HG03457 (cell line): ENCODE results near the gene MRC2.
"Not testable (repeated sequence)": the region's sequence is repeated elsewhere in the genome, so short reads cannot be mapped to it uniquely, and the experiment has no call there.

Experiments
- ATAC-seq: cut with Tn5 transposase; IDR thresholded peaks from one replicate; pipeline ENCODE4 v1.9.1; 2021; ENCODE audit warnings: moderate number of reproducible peaks; ENCODE audit not compliant: unreplicated experiment

Gene MRC2

DNA sequence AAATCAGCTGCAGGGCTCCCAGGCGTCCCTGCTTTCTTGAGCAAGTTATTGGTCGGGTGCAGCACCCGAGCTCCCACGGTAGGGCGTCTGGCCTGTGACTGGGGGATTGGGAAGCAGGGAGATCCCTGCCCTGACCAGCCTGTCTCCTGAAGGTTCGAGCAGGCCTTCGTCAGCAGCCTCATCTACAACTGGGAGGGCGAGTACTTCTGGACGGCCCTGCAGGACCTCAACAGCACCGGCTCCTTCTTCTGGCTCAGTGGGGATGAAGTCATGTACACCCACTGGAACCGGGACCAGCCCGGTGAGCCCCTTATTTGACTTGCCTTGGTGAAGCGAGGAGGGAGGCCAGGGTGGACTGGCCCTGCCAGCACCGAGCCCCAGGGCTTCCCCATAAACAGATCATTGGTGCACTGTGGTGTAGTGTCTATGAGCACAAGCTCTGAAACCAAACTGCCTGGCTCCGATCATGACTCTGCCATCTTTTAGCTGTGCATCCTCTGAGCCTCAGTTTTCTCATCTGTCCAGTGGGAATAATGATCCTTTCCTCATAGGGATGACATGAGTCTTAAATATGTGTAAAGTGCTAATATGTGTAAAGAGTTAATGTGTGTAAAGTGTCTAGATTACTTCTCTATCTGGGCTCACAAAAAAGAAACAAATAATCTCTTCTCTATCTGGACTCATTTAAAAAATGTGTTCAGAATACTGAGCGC, 48.9 kb downstream of the MRC2 start:
- no peak for ATAC-seq

DNA sequence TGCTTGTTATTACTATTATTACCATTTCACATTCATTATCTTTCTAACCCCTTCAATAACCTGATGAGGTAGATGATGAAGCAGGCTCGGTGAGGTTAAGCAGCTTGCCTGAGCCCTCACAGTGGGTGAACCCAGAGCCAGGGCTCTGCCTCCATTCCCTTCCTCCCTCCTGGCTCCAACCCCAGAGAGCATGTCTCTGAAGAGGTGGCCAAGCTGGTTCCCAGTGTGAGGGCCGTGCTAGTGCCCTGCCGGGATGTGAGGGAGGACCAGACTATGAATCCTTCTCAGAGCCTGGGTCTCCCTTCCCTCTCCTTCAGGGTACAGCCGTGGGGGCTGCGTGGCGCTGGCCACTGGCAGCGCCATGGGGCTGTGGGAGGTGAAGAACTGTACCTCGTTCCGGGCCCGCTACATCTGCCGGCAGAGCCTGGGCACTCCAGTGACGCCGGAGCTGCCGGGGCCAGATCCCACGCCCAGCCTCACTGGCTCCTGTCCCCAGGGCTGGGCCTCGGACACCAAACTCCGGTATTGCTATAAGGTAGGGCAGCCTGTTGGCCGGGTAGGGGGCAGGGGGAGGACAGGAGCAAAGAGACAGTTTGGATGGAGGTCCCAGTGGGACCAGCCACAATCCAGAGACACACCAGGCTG, 49.6 kb downstream of the MRC2 start:
- no peak for ATAC-seq

DNA sequence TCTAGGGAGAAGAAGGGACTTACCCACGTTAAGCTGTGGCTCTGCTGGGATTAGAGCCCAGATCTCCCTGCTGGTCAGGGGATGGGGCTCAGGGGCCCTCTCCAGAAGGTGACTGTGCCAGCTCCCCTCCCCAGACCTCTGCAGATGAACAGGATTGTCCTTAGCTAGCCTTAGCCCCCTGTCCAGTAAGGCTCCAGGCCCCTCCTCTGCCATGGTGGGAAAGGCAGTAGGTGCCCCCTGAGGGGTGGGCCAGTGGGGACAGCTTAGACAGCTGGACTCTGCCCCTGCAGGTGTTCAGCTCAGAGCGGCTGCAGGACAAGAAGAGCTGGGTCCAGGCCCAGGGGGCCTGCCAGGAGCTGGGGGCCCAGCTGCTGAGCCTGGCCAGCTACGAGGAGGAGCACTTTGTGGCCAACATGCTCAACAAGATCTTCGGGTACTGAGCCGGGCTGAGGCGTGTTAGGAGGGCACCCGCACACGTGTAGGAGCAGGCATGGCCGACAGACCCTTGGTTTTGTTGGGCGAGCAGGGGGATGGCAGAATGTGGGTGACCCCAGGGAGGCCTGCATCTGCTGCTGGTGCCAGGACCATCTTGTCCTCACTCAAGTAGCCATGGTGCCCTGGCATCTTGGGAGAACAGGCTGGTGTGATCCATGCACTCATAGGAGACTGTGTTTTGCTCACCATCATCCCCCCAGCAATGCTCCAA, 50.9 kb downstream of the MRC2 start:
- no peak for ATAC-seq

DNA sequence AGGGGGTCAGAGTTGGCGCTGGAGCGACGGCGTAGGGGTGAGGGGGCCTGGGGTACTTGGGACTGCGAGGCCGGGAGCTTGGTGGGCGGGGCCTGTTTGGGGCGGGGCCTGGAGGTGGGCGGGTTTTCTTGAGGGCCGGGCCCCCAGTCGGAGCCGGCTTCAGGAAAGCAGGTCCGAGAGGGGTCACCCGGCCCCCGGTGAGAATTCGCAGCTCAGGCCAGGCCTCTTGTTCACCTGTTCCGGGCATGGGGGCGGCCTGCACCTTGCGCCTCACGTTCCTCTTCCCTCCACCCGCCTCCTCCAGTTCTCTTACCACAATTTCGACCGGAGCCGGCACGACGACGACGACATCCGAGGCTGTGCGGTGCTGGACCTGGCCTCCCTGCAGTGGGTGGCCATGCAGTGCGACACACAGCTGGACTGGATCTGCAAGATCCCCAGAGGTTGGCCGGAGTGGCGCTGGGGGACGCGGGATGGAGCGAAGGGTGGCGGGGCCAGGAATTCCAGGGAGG, 52.5 kb downstream of the MRC2 start:
- no peak for ATAC-seq

DNA sequence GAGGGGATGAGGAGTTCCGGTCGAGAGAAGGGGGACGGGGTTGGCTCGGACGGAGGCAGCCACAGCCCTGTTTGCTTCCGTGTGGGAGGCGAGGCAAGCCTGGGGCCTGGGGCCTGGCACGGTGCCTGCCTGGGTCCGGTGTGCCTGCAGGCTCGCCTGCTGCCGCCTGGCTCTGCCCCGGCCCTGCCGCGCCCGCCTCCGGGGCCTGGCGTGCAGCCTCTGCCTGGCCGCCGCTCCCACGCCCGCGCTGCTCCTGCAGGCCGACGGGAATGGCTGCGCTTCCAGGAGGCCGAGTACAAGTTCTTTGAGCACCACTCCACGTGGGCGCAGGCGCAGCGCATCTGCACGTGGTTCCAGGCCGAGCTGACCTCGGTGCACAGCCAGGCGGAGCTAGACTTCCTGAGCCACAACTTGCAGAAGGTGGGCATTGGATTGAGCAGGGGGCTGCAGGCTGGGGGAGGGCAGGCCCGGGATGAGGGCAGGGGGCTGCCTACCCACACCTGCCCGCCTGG, 53.1 kb downstream of the MRC2 start:
- no peak for ATAC-seq

DNA sequence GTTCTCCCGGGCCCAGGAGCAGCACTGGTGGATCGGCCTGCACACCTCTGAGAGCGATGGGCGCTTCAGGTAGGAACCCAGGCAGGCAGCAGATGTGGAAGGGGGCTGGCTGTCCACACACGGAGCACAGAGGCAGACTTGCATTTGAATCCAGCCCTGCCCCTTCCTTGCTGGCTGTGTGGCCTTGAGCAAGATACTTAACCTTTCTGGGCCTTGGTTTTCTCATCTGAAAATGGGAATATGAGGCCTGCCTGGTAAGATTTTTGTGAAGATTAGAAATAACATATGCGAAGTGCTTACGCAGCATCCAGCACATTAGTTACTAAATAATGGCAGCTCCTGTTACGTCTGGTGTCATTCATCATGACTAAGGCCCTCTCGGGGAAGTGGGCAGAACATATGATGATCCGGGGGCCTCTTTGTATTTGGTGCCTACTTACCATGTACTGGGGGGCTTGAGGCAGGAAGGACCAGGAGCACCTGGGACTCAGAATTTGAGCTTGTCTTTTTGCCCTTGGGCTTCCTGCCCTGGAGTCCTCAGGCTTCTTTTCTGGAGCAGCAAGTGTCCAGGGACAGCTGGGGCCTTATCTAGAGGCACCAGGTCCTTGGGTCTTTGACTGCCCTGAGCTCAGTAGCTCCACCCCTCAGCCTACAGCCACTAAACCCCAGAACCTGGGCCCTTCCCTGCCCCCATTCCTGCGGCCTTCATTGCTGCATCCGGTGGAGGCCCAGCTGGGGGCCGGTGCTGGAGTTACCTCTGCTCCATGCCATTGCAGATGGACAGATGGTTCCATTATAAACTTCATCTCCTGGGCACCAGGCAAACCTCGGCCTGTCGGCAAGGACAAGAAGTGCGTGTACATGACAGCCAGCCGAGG, 53.8 kb downstream of the MRC2 start:
- no peak for ATAC-seq

DNA sequence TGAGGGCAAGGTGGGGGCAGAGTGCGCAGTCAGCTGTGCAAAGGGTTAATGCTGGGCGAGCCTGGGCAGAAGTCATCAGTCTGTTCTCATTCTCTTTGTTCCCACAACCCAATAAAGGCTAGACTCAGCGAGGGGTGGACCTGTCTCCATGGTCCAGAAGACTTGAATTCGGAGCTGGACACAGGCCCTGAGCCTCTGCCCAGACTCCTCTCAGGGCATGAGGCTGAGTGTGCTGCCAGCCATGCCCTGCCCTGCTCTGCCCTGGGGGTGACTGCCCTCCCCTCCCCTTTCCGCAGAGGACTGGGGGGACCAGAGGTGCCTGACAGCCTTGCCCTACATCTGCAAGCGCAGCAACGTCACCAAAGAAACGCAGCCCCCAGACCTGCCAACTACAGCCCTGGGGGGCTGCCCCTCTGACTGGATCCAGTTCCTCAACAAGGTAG, 54.5 kb downstream of the MRC2 start:
- ATAC-seq, result no peak

DNA sequence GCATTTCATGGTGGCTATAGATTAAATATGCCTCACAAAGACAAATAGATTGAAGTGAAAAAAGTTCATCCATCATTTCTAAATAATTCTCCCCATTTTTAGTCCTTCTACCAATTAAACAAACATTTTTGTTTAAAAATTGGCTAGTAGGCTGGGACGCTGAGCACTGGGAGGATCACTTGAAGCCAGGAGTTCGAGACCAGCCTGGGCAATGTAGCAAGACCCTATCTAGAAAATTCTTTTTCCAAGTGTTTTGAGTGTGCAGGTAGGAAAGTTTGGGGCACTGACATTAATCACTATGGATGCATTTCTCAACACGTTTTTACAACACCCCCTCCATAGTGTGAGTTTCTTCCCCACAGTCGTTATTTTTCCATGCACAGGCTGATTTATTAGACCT, 56.7 kb downstream of the MRC2 start:
- no peak for ATAC-seq

DNA sequence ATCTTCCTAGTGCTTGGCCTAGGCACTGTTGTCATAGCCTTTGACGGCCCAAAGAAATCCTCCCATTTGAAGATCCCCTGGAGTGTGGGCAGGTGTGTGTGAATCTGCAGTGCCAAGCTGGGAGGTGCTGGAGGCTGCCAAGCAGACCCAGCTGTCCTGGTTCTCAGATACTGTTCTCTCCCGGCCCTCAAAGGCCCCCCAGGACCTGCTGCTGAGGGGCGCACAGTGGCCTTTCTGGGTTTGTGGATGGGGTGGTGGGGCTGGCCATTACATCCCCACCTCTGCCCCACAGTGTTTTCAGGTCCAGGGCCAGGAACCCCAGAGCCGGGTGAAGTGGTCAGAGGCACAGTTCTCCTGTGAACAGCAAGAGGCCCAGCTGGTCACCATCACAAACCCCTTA, 60.5 kb downstream of the MRC2 start:
- ATAC-seq, result no peak

DNA sequence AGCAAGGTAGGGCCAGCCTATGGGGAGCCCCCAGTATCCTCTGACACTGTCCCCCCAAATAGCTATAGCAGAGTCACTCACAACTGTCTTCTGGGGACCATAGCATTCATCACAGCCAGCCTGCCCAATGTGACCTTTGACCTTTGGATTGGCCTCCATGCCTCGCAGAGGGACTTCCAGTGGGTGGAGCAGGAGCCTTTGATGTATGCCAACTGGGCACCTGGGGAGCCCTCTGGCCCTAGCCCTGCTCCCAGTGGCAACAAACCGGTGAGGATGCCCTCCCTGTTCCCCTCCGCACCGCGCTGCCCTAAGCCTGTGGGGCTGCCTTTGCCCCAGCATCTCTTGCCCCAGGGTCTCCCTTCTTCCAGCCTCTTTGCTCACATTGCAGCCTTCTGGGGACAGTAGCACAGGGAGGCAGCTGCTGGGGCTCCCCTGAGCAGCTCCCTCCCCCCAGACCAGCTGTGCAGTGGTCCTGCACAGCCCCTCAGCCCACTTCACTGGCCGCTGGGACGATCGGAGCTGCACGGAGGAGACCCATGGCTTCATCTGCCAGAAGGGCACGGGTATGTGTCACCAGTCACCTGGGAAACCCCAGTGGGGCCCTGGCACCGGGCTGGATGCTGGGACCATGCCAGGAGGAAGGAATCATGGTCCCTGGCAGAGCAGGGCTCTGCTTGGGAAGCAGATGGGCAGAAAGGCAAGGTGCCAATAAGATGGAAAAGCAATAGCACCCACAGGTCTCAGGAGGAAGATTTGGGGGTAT, 61.1 kb downstream of the MRC2 start:
- ATAC-seq, result no peak

DNA sequence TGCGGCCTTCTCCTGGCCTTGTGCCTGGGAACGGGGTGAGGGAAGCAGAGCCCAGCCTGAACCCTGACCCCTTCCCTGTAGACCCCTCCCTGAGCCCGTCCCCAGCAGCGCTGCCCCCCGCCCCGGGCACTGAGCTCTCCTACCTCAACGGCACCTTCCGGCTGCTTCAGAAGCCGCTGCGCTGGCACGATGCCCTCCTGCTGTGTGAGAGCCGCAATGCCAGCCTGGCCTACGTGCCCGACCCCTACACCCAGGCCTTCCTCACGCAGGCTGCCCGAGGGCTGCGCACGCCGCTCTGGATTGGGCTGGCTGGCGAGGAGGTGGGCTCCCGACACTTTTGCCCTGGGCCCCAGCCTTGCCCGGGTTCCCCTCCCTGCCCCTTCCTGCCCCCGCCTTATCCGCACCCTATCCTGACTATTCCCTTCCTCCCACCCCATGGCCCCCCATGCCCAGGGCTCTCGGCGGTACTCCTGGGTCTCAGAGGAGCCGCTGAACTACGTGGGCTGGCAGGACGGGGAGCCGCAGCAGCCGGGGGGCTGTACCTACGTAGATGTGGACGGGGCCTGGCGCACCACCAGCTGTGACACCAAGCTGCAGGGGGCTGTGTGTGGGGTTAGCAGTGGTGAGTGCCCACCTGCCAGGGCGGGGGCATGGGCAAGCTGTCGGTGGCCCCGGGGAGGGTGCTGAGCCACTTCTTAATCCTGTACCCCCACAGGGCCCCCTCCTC, 62.1 kb downstream of the MRC2 start:
- ATAC-seq, result no peak

DNA sequence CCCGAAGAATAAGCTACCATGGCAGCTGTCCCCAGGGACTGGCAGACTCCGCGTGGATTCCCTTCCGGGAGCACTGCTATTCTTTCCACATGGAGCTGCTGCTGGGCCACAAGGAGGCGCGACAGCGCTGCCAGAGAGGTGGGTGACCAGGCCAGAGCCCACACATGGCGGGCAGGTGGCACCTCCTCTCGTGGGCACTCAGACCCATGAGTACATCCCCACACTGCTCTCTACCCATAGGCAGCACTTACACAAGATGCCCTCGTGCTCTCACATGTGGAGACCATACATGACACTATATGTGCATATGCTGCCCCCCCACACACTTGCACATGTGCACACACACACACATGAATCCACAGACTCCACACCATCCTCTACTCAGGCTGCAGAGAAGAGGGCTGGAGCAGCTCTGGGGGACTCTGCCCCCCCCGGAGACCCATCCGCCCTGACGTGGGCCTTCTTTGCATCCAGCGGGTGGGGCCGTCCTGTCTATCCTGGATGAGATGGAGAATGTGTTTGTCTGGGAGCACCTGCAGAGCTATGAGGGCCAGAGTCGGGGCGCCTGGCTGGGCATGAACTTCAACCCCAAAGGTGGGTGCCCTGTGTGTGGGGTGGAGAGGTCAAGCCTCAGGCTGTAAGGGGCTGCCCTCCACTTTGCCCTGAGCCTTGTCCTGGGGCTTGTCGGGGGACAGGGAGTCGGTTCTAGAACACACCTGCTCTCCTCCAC, 62.9 kb downstream of the MRC2 start:
- ATAC-seq, result no peak

DNA sequence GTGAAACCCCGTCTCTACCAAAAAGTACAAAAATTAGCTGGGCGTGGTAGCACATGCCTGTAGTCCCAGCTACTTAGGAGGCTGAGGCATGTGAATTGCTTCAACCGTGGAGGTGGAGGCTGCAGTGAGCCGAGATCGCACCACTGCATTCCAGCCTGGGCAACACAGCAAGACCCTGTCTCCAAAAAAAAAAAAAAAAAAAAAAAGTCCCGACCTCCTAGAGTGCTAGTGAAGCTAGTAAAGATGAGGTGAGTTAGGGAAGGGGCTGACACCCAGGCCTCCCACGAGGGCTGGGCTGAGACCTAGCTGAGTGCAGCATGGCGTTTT, 64.1 kb downstream of the MRC2 start:
- ATAC-seq, result not testable (repeated sequence)

DNA sequence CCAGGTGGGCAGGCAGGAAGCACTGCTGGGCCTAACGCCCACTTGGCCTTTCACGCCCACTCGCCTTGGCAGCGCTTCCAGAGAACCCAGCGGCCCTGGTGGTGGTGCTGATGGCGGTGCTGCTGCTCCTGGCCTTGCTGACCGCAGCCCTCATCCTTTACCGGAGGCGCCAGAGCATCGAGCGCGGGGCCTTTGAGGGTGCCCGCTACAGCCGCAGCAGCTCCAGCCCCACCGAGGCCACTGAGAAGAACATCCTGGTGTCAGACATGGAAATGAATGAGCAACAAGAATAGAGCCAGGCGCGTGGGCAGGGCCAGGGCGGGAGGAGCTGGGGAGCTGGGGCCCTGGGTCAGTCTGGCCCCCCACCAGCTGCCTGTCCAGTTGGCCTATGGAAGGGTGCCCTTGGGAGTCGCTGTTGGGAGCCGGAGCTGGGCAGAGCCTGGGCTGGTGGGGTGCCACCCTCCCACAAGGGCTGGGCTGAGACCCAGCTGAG, 64.7 kb downstream of the MRC2 start:
- ATAC-seq, result no peak

DNA sequence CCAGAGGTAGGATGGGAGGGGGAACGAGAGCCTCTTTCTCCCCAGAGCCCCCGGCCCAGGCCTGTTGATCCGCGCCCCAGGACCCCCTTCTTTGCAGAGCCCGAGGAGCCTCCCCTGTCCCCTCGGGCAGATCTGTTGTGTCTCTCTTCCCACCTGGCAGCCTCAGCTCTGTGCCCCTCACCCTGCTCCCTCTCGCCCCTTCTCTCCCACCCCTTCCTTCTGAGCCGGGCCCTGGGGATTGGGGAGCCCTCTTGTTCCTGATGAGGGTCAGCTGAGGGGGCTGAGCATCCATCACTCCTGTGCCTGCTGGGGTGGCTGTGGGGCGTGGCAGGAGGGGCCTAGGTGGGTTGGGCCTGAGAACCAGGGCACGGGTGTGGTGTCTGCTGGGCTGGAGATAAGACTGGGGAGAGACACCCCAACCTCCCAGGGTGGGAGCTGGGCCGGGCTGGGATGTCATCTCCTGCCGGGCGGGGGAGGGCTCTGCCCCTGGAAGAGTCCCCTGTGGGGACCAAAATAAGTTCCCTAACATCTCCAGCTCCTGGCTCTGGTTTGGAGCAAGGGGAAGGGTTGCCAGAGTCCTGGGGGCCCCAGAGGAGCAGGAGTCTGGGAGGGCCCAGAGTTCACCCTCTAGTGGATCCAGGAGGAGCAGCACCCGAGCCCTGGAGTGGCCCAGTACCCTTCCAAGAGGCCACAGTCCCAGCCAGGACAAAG, 65.4 kb downstream of the MRC2 start:
- ATAC-seq, result no peak

DNA sequence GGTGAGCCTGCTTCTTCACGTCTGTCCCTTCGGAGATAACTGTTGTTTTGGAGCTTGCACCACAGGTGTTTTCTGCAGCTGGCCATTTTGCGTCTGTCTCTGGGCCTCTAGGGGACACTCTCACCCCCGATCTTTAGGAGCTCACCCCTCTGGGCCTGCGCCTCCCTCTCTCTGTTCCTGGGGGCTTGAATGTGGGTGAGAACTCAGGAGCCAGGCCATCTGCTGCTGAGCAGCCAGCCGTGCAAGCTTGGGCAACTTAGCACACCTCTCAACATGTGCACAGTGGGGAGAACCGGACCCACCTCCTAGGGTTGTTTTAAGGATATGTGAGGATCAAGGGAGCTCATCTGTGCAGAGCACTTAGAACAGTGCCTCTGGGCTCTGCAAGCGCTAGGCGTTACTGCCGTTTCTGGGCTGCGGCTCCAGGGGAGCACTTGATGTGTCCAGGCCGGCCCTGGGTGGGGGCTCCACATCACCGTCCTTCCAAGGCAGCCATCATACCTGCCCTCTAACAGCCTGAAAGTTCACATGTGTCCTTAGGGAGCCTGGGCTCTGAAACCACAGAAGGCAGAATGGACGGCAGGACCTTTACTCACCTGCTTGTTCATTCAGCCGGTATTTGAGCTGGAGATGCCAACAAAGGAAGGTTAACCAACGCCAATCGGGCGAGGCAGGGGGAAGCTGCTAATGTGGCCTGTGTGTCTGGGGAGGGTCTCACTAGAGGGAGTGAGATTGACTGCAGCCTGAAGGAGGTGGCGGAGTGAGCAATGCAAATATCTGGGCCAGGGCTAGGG, 66.3 kb downstream of the MRC2 start:
- no peak for ATAC-seq

DNA sequence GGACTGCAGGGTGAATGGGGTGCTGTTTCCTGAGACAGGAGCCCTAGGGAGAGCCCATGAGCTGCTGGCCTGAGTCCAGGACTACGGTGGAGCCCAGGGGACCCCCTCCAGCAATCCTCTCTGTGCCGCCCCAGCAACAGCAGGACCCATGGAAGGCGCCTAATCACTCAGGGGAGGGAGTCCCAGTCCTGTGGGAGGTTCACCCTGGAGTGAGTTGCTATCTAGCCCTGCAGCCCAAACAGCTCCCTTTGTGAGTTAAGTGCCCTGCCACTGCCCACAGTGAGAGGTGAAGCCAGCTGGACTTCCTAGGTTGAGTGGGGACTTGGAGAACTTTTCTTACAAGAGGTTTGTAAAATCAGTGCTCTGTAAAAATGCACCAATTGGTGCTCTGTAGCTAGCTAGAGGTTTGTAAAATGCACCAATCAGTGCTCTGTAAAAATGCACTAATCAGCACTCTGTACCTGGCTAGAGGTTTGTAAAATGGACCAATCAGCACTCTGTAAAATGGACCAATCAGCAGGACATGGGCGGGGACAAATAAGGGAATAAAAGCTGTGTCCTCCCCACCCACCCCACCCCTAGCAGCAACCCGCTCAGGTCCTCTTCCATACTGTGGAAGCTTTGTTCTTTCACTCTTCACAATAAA, 67.7 kb downstream of the MRC2 start:
- ATAC-seq, result not testable (repeated sequence)
